H54 (cell line): Measurements from ENCODE around the gene PIF1.

ENCODE experiments used
- DNase-seq: peaks from one replicate; pipeline ENCODE4 v3.0.0; 2011; ENCODE audit warnings: low spot score, mixed read lengths; ENCODE audit not compliant: insufficient read length
- FAIRE-seq: peaks from 3 replicates; lab custom pipeline; 2011; peaks lifted over from hg19 to GRCh38; lab: Jason Lieb, UNC
- POLR2A ChIP-seq: IDR thresholded peaks from 2 replicates; pipeline ENCODE4 v1.6.1; 2011; ENCODE audit warnings: low read depth, mild to moderate bottlenecking, low read length

Gene PIF1

GRCh38 chr15:64855205-64855975 lies 29.9 kb upstream of the PIF1 start:
- DNase-seq: no peak
- no peak for TF ChIP-seq POLR2A
- FAIRE-seq: no peak

GRCh38 chr15:64854526-64854925 lies 29.1 kb upstream of the PIF1 start:
- DNase-seq (no peak), FAIRE-seq (no peak)
- TF ChIP-seq POLR2A: no peak

GRCh38 chr15:64854041-64854440 lies 28.6 kb upstream of the PIF1 start:
- TF ChIP-seq POLR2A: no peak
- FAIRE-seq (no peak), DNase-seq (no peak)

- TF ChIP-seq POLR2A: no peak
- FAIRE-seq (no peak), DNase-seq (no peak)
Observed at GRCh38 chr15:64851503-64851840, 26.0 kb upstream of the PIF1 start.

GRCh38 chr15:64850778-64851502 lies 25.5 kb upstream of the PIF1 start:
- TF ChIP-seq POLR2A: no peak
- FAIRE-seq: no peak
- DNase-seq: no peak

GRCh38 chr15:64847876-64848716 lies 22.6 kb upstream of the PIF1 start:
- TF ChIP-seq POLR2A: no peak
- FAIRE-seq: no peak
- DNase-seq: no peak

- FAIRE-seq: no peak
- DNase-seq: no peak
- no peak for TF ChIP-seq POLR2A
Observed at GRCh38 chr15:64847448-64847847, 22.0 kb upstream of the PIF1 start.

GRCh38 chr15:64847016-64847415 lies 21.6 kb upstream of the PIF1 start:
- TF ChIP-seq POLR2A: no peak
- FAIRE-seq (no peak), DNase-seq (no peak)

- no peak for TF ChIP-seq POLR2A
- FAIRE-seq (no peak), DNase-seq (no peak)
Observed at GRCh38 chr15:64845831-64846595, 20.6 kb upstream of the PIF1 start.

- DNase-seq: no peak
- FAIRE-seq: no peak
- no peak for TF ChIP-seq POLR2A
Observed at GRCh38 chr15:64845183-64845611, 19.8 kb upstream of the PIF1 start.

GRCh38 chr15:64844576-64845145 lies 19.2 kb upstream of the PIF1 start:
- DNase-seq (no peak), FAIRE-seq (no peak)
- no peak for TF ChIP-seq POLR2A

GRCh38 chr15:64843991-64844390 lies 18.5 kb upstream of the PIF1 start:
- no peak for TF ChIP-seq POLR2A
- DNase-seq (no peak), FAIRE-seq (no peak)

- DNase-seq (no peak), FAIRE-seq (no peak)
- TF ChIP-seq POLR2A: no peak
Observed at GRCh38 chr15:64842986-64843561, 17.6 kb upstream of the PIF1 start.
